NOMO-1 treated with DMSO at 0.1 percent for 48 hours (cell line): ENCODE data around the gene ZNF292.
A peak's percentile ranks its signal among the peaks of the same experiment; 100 is the strongest.
"Not testable (repeated sequence)": the region's sequence is repeated elsewhere in the genome, so short reads cannot be mapped to it uniquely, and the experiment has no call there.

Source experiments
- DNase-seq: peaks from one replicate; lab custom pipeline; 2025; ENCODE audit not compliant: unreplicated experiment; lab: John Stamatoyannopoulos, UW

ZNF292 gene

DNA sequence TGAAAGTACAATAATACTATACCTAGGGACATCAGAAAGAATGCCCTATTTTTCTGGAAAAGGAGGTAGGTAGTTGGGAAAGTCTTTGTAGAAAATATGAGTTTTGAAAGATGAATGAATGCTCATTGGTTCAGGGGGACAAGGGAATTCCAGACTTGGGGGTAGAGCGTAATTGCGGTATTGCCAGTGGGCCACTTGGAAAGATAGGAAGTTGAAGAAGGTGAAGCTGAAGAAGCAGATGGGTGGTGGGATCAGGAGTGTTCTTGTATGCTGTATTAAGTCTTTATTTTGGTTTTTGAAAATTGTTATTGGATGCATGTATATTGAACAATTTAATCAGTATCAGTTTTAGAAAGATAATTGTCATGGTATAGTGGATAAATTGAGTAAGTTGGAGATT, 109.1 kb downstream of the ZNF292 start:
- no peak for DNase-seq

- no peak for DNase-seq
These were observed 119.4 kb downstream of the ZNF292 start for GRCh38 chr6:87274660-87275274.

- DNase-seq, result no peak
These were observed 121.3 kb downstream of the ZNF292 start for GRCh38 chr6:87276624-87277023.

DNA sequence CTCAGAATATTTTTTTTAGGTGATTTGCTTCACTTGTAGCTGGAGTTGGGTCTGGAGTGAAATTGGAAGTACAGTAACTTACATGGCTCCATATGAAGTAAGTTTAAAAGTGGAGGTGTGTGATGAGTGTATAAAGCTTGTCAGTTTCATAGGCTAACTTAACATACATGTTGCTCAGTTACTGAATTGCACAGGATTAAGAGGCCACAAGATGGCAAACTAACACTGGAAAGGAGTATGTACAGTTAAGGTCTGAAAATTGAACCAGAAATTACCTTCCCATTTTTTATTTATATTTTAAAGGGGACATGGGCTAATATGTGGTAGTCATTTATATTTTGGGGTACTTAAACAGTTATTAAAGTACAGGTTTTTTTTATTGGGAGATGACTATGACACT, 121.8 kb downstream of the ZNF292 start:
- DNase-seq, result peak; percentile 3

DNA sequence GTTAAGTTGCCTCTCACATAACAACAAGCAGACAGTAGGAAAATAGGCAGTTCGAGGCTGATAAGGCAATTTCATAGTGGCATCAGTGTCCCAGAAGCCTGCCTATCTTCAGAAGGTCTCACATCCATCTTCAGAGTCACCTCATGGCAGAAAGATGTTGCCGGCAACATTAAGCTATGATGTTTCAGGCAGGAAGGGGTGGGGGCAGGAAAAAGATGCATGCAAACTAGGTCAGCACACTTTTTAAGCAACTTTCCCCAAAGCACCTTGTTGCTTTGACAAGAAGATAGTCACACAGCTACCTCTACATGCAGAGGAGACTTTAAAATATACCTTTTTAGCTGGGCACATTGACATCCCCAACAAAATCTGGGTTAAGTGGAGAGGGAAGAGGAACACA, 123.8 kb downstream of the ZNF292 start:
- DNase-seq, result no peak

DNA sequence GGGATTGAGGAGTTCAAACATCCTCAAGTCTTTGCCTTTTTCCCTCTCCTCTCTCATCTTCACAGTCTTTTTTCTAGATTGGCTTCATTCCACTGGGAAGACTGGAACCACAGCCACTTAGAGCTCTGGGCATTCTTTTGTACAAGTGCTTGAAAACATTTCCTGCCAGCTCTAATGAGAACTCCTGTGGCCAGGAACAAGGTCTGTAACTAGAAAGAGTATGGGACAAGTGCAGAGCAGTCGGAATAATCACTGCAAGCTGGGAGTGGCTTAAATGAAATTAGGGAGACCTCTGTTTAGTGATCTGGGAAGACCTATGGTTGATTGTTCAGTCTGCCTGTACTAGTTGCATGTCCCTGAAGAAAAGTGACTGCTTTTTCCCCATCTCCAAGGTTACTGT, 126.1 kb downstream of the ZNF292 start:
- no peak for DNase-seq

- DNase-seq, result no peak
These were observed 127.4 kb downstream of the ZNF292 start for GRCh38 chr6:87282743-87283142.

DNA sequence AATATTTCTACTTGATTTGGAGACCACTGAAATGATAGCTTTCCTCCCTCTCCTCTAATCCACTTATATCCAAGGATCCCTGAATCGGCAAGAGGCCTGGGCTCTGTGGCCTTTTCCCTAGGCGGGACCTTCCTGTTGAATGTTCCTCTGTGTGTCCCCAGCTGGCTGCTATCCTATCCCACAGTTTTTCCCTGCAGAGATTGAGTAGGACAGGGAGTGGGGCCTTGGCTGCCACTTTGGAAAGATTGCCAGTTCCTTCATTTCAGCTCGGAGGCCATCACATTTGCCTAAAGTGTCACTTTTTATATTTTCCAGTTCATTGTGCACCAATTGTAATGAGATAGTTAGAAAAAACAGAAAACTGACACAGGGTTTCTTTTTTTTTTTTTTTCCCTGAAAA, 128.1 kb downstream of the ZNF292 start:
- no peak for DNase-seq

GRCh38 chr6:87287251-87287650, 131.9 kb downstream of the ZNF292 start:
- no peak for DNase-seq

DNA sequence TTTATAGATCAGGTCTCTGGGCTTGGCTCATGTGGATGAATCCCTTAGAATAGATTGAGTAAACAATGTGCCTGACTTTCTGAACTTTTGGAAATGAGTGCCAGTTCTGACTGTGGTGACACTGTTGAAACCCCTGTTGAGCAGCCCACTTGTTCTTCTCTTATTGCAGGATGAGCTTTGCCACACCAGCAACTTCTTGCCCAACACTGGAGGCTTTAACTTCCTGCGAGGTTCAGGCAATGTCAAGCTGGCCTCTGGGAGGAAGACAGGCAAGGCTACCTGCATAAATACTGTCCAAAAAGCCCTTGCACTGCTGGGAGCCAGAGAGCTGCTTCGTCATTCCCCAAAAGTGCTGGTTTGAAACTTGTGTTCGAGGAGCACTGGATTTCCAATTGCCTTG, 134.2 kb downstream of the ZNF292 start:
- peak; percentile 36 for DNase-seq

GRCh38 chr6:87291883-87292282, 136.5 kb downstream of the ZNF292 start:
- no peak for DNase-seq

DNA sequence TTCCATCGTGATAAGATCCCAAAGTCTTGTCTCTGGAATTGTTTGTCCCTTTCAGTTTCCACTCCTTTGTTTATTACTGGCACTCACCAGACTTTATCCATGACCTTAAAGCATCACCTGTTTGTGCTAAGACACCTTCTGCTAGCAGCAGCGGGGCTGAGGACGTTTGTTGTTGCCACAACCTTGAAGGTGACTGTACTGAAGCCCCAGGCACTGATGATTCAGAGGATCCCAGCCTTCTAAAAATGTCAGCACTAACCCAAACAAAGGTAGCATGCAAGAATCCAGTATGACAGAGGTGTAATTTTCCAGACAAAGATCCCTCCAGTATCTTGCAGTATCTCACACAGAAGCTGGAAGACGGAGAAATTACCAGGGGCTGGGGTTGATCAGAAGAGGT, 138.2 kb downstream of the ZNF292 start:
- no peak for DNase-seq

DNA sequence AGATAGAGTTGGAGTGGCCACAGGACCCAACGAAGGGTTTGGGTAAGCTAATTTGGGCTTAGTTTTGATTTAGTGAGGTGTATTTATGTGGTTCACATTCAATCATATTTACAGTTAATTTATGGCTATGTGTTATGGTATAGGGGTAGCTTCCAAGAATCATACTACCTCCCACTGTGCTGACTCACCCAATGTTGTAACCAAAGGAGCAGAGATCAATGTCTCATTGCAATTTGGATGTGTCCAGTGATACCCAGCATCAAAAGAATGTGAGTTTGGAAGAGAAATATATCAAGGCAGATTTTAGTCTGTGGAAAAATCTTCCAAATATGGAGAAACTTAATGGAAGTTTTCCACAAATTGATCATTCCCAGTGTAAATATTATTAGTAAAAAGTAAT, 141.8 kb downstream of the ZNF292 start:
- no peak for DNase-seq

DNA sequence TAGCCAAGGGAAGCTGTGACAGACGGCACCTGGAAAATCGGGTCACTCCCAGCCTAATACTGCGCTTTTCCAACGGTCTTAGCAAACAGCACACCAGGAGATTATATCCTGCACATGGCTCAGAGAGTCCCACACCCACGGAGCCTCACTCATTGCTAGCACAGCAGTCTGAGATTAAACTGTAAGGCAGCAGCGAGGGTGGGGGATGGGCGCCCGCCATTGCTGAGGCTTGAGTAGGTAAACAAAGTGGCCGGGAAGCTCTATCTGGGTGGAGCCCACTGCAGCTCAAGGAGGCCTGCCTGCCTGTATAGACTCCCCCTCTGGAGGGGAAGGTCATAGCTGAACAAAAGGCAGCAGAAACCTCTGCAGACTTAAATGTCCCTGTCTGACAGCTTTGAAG, 145.9 kb downstream of the ZNF292 start:
- DNase-seq, result not testable (repeated sequence)

- DNase-seq, result no peak
These were observed 153.6 kb downstream of the ZNF292 start for GRCh38 chr6:87308970-87309369.

GRCh38 chr6:87312860-87313259, 157.5 kb downstream of the ZNF292 start:
- DNase-seq, result no peak
